ENCODE results near the gene OPRD1.

The OPRD1 gene

GRCh38 chr1:28883242-28883616, 71.3 kb downstream of the OPRD1 start:
- DNase-seq (ENCODE audit: low read depth in 2 of 2): no peak

GRCh38 chr1:28885472-28885877, 73.5 kb downstream of the OPRD1 start:
- no peak for DNase-seq (ENCODE audit: low read depth in 2 of 2)

- no peak for DNase-seq (ENCODE audit: low read depth in 2 of 2)
Observed at GRCh38 chr1:28885977-28886730, 74.2 kb downstream of the OPRD1 start.

- peak; percentile 83 for DNase-seq (ENCODE audit: low read depth in 2 of 2)
Observed at GRCh38 chr1:28886731-28887418, 74.9 kb downstream of the OPRD1 start.

DNA sequence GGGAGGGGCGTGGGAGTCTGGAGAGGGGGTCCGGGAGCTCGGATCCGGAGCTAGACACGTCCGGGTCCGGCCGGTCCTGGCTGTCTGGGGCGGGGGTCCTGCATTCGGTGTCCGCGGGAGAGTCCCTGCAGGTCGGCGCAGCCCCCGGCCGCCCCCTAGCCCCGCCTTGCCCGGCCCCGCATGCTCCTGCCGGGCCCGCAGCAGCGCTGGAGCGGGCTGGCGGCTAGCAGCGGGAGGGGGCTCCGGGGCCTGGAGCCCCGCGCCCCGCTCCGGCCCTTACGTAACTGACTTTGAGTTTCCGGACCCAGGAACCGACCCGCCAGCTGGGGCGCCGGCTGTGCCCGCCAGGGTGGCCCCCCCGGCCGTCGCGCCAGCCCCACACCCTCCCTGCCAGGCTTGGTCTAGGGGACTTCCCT, 75.5 kb downstream of the OPRD1 start:
- no peak for DNase-seq (ENCODE audit: low read depth in 2 of 2)

GRCh38 chr1:28887835-28888682, 76.1 kb downstream of the OPRD1 start:
- DNase-seq (ENCODE audit: low read depth in 2 of 2): no peak

GRCh38 chr1:28888915-28889314, 76.9 kb downstream of the OPRD1 start:
- no peak for DNase-seq (ENCODE audit: low read depth in 2 of 2)

DNA sequence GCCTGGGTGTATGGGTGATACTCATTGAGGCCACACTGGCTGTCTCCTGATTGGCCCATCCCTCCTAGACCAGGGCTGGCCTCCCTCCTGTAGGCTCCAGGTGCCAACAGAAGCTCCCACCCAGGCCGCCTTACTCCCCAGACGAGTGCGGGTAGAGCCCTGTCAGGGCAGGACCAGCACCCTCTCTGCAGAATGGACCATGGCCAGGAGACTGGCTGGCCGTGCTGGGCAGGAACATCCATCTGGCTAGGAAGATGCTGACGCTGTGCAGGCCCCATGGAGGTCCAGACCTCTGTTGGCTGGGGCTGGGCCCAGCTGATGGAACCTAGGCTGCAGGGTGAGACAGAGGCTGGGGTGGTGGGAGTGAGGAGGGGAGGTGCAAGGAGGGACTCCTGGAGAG, 77.4 kb downstream of the OPRD1 start:
- no peak for DNase-seq (ENCODE audit: low read depth in 2 of 2)

DNA sequence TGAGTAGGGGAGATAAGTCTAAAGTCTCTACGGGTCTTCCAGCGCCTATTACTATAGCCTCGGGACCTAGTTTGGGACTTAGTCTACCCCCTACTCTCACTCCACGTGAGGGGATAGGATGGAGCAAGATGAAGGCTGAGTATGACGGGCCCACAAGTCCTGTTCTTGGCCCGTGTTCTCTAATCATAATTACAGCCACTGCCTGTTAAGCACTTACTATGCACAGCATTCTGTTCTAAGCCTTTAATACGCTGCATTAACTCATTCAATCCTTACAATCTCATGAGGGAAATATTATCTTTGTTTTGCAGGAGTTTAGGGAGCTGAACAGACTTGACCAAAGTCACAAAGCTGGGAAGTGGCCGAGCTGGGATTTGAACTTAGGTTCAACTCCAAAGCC, 78.5 kb downstream of the OPRD1 start:
- DNase-seq (ENCODE audit: low read depth in 2 of 2): no peak

GRCh38 chr1:28890836-28891235, 78.9 kb downstream of the OPRD1 start:
- no peak for DNase-seq (ENCODE audit: low read depth in 2 of 2)

DNA sequence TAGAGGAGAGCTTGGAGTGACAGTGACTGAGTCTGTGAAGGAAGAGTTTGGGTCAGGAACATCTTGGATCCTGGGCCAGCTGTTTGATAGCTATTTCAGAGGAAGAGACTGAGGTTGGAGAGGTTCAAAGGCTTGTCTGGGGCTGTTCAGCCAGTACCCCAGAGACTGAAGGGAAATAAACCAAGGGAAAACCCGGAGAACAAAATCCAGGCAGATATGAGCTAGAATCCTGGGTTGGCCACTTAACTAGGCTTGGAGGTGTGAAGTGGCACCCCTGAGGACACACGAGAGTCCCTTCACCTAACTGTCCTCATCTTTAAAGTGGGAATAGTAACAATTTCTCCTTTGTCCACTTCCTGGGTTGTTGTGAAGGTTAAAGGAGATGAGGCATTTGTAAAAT, 79.3 kb downstream of the OPRD1 start:
- DNase-seq (ENCODE audit: low read depth in 2 of 2): no peak

GRCh38 chr1:28893403-28894102, 81.6 kb downstream of the OPRD1 start:
- DNase-seq (ENCODE audit: low read depth in 2 of 2): no peak

DNA sequence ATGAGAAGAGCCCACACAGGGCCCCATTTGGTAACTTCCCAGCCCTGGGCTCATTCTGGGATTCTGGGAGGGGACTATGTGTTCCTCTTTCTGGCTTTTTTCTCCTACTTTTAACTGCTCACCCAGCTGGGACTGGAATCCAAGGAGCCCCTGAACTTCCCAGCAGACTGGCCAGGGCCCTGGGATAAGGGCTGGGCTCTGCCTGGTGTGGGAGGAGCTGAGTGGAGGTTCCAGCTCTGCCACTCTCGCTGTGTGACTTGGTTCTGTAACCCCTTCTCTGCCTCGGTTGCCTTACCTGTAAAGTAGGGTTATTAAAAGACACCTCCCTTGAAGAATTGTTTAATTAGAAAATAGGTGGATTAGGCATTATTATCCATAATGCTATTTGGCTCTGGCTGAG, 82.8 kb downstream of the OPRD1 start:
- no peak for DNase-seq (ENCODE audit: low read depth in 2 of 2)

GRCh38 chr1:28895896-28896608, 84.1 kb downstream of the OPRD1 start:
- no peak for DNase-seq (ENCODE audit: low read depth in 2 of 2)

- DNase-seq (ENCODE audit: low read depth in 2 of 2): no peak
Observed at GRCh38 chr1:28896609-28896986, 84.6 kb downstream of the OPRD1 start.

DNA sequence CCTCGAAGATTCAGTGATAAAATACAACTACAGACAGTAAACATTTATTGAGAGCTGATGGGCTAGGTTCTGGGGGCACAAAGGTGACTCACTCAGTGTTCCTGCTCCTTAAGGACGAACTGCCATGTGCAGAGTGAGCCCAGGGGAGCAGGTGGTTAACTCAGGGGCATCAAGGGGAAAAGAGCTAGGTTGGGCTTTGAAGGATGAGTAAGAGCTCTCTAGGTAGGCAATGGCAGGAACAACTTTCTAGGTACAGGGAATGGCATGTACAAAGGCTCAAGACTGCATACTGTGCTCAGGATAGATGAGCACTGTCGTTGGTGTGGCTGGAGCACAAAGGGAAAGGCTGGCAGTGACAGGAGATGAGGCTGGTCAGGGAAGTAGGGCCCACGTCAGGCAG, 85.8 kb downstream of the OPRD1 start:
- DNase-seq (ENCODE audit: low read depth in 2 of 2): no peak

DNA sequence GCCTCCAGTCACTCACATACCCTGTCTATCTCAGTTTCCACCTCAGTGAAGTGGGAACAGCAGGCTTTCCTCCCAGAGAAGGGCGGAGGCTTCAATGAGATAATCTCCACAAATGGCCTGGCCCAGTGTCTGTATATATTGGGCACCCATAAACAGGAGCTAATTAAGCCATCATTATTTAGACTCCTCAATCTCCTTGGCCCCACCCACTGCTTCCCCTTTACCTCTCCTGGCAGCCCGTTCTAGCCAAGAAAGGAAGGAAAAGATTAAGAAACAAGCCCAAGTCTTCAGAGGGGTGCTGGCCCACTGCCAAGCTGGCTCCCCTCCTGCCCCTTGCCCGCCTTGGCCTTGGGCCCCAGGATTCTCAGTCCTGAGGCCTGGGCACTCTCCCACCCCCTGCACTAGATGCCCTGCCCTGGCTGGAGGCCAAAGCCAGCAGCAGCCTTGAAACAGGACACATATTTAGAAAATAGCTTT, 86.5 kb downstream of the OPRD1 start:
- no peak for DNase-seq (ENCODE audit: low read depth in 2 of 2)

DNA sequence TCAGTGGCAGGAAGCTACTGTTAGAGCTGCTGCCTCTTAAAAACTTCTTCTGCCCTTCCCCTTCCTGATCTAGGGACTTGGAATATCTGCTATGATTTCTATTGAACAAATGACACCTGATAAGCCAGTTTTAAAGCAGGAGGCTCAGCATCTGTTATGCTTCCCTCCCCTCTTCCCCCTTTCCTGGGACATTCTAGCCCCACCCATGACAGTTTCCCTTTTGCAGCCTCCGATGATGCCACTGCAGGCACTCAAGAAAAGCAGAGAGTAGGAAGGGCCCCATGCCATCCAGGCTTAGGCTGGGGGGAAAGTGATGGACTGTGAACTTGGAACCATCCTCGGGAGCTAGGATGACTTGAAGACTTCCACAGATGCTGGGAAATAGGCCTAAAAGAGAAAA, 87.3 kb downstream of the OPRD1 start:
- DNase-seq (ENCODE audit: low read depth in 2 of 2): no peak

GRCh38 chr1:28900562-28900961, 88.6 kb downstream of the OPRD1 start:
- DNase-seq (ENCODE audit: low read depth in 2 of 2): no peak

DNA sequence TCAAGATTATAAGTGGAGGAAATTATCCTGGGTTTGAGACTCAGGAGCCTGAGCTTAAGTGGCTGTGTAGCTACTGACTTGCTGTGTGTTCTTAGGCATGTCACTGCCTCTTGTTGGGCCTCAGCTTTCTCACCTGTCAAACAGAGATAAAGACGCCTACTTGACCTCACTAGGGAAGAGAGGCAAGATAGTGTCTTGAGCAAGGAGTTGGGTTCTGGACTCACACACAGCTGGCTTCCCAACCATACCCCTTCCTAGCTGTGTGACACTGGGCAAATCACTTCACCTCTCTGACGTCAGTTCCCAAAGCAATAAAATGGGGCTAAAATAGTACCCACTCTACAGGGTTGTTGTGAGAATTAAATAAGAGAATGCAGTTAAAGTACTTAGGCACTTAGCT, 90.8 kb downstream of the OPRD1 start:
- no peak for DNase-seq (ENCODE audit: low read depth in 2 of 2)
